ENCODE data around the gene MOB3B.

The MOB3B gene

GRCh38 chr9:27412081-27412480 lies 117.5 kb downstream of the MOB3B start:
- no peak for TF ChIP-seq CTCF (IDR thresholded peaks at IDR 0.05; ENCODE audit: low read depth, low read length)
- H3K4me3 ChIP-seq (ENCODE audit: low read depth, low read length) = no peak overlapping the region

- TF ChIP-seq CTCF (IDR thresholded peaks at IDR 0.05; ENCODE audit: low read depth, low read length) = no peak
- H3K4me3 ChIP-seq (ENCODE audit: low read depth, low read length) = no peak overlapping the region
Observed at GRCh38 chr9:27408482-27408881, 121.1 kb downstream of the MOB3B start.

- no peak overlapping the region for H3K4me3 ChIP-seq (ENCODE audit: low read depth, low read length)
- TF ChIP-seq CTCF (IDR thresholded peaks at IDR 0.05; ENCODE audit: low read depth, low read length) = no peak
Observed at GRCh38 chr9:27408001-27408400, 121.6 kb downstream of the MOB3B start.

GRCh38 chr9:27407491-27407890 lies 122.1 kb downstream of the MOB3B start:
- TF ChIP-seq CTCF (IDR thresholded peaks at IDR 0.05; ENCODE audit: low read depth, low read length) = no peak
- no peak overlapping the region for H3K4me3 ChIP-seq (ENCODE audit: low read depth, low read length)

GRCh38 chr9:27404661-27405060 lies 125.0 kb downstream of the MOB3B start:
- no peak overlapping the region for H3K4me3 ChIP-seq (ENCODE audit: low read depth, low read length)
- TF ChIP-seq CTCF (IDR thresholded peaks at IDR 0.05; ENCODE audit: low read depth, low read length) = no peak

- H3K4me3 ChIP-seq (ENCODE audit: low read depth, low read length) = no peak overlapping the region
- TF ChIP-seq CTCF (IDR thresholded peaks at IDR 0.05; ENCODE audit: low read depth, low read length) = no peak
Observed at GRCh38 chr9:27402626-27403025, 127.0 kb downstream of the MOB3B start.

GRCh38 chr9:27400334-27400880 lies 129.2 kb downstream of the MOB3B start:
- no peak overlapping the region for H3K4me3 ChIP-seq (ENCODE audit: low read depth, low read length)
- TF ChIP-seq CTCF (IDR thresholded peaks at IDR 0.05; ENCODE audit: low read depth, low read length) = no peak

Measured in WI38 (cell line).